Adrenal gland (tissue), 12 donors: Measurements from ENCODE around the gene CRTAP. TPM values are rescaled to one million over a fixed set of nuclear protein-coding genes. Genes with fewer than 3 reads are reported as not detected.
"Not testable (repeated sequence)": the region's sequence is repeated elsewhere in the genome, so short reads cannot be mapped to it uniquely, and the experiment has no call there.

Source experiments
- DNase-seq, 7 donors: peaks; one replicate each; pipeline ENCODE4 v3.0.0-alpha.2; 2019 to 2020
- H3K27ac ChIP-seq, 5 donors: fragments of 200-600 bp; sonication (generic) in 4 of 5; 1 replicate in 3 of 5; 2 replicates in 2 of 5; pipeline versions ENCODE4 v1.5.1 to v1.8.0; 2016 to 2020; ENCODE audit warnings: mild to moderate bottlenecking in 1 of 5
- H3K27me3 ChIP-seq: fragments of 200-600 bp; 2 replicates; pipeline ENCODE4 v1.8.0; 2021
- H3K36me3 ChIP-seq, 2 donors: fragments of 200-600 bp; replicated peaks in 1 of 2; 1 replicate in 1 of 2; 2 replicates in 1 of 2; pipeline versions ENCODE4 v1.5.1 to v1.8.0; 2018 to 2022
- H3K4me1 ChIP-seq, 2 donors: fragments of 200-600 bp; replicated peaks in 1 of 2; 1 replicate in 1 of 2; 2 replicates in 1 of 2; pipeline versions ENCODE4 v1.5.1 to v1.8.0; 2018 to 2021
- H3K4me3 ChIP-seq, 4 donors: fragments of 200-600 bp; sonication (generic) in 3 of 4; one replicate each; pipeline ENCODE4 v1.5.1; 2016 to 2018
- H3K9me3 ChIP-seq, 3 donors: fragments of 200-600 bp; sonication (generic) in 1 of 3; replicated peaks in 1 of 3; 1 replicate in 2 of 3; 2 replicates in 1 of 3; pipeline versions ENCODE4 v1.5.1 to v1.8.0; 2016 to 2021
- CTCF ChIP-seq, 6 experiments: fragments of 450-650 bp in 4 of 6; fragments of 200-600 bp in 2 of 6; sonication (generic) in 1 of 6; IDR thresholded peaks; 1 replicate in 5 of 6; 2 replicates in 1 of 6; pipeline versions ENCODE4 v1.5.1 to v1.8.0; 2016 to 2021; ENCODE audit warnings: antibody characterized with exemption in 6 of 6, mild to moderate bottlenecking in 2 of 6, moderate library complexity in 1 of 6
- POLR2A ChIP-seq, 2 donors: fragments of 450-650 bp; IDR thresholded peaks; one replicate each; pipeline ENCODE4 v1.6.1; 2017; ENCODE audit warnings: antibody characterized with exemption in 2 of 2, mild to moderate bottlenecking in 2 of 2, moderate library complexity in 1 of 2
- WGBS, 4 donors: extraction: QIAGEN DNeasy Blood & Tissue Kit in 2 of 4; methylation state at CpG; one replicate each; pipeline versions ENCODE4 v1.1.5 to v1.1.7; 2013 to 2017; 5-methylcytosine and 5-hydroxymethylcytosine counted together
- intact Hi-C, 2 donors: fragments of 100-400 bp; cut with DNase I; formaldehyde crosslinking; loops; one replicate each; pipeline versions ENCODE4 v1.14.1 to v1.15.0; 2022 to 2023
- polyA plus RNA-seq, 3 donors: library from polyadenylated mRNA; stranded (reverse); fragments of 200-250 nt in 2 of 3; fragments of 350-450 nt in 1 of 3; fragmentation: Illumina TruSeq in 1 of 3; extraction: RNeasy Lipid Tissue Mini Kit (QIAGEN cat#74804) in 1 of 3; gene quantifications; one replicate each; pipeline ENCODE4 v1.2.3, GENCODE V29; 2013 to 2014
- total RNA-seq, 9 donors: library from RNA; depleted of rRNA in 4 of 9; stranded (reverse); fragments of >200 nt in 4 of 9; fragments of 120-200 nt in 1 of 9; fragmentation: NEBNext Ultra II Directional in 1 of 9; extraction: Animal tissue kit (Norgen Biotek cat#: 25700) in 1 of 9; gene quantifications; one replicate each; pipeline versions ENCODE4 v1.1.0 to v1.2.4, GENCODE V29; 2013 to 2023
- donor health status: healthy with polysubstance abuse.
- donor health status: Bipolar disorder and iron deficiency.
- donor health status: DM: yes; HTN: yes; CAD: no.
- donor health status: DM: no; HTN: no; CAD: no.
- donor health status: DM: no; HTN: no; CAD: no.
- donor health status: DM: yes; HTN: yes; CAD: no.

Gene CRTAP
- total and polyA plus RNA-seq, 12 donors = 64.5 to 677 (median 282) TPM

GRCh38 chr3:33131331-33132018 lies 17.7 kb downstream of the CRTAP start:
- intact Hi-C loops = loop anchor here in 1 of 2 donors (5.0 kb wide), 1 partner anchor 241 kb away; no protein-coding TSS in a partner anchor
- H3K36me3 ChIP-seq = peaks cover 0 to 69% of the 10 kb centered on the region in 2 donors
- no peaks in the 10 kb centered on the region for H3K9me3 ChIP-seq
- peak; percentile 66 to 77 (median 72) for TF ChIP-seq CTCF (IDR thresholded peaks at IDR 0.05)
- TF ChIP-seq POLR2A (IDR thresholded peaks at IDR 0.05) = no peak
- no peaks in the 10 kb centered on the region for H3K27me3 ChIP-seq
- no peak overlapping the region for H3K27ac ChIP-seq
- no peak overlapping the region for H3K4me3 ChIP-seq
- no peaks in the 10 kb centered on the region for H3K4me1 ChIP-seq
- DNase-seq = peak; percentile 42 to 74 (median 50)
- 15 to 32% (median 25%) methylated on average over 6 of the region's 6 CpGs for WGBS, 4 donors

GRCh38 chr3:33132019-33132360 lies 18.2 kb downstream of the CRTAP start:
- DNase-seq = no peak
- 81 to 88% (median 86%) methylated on average over 1 of the region's 1 CpG; no CpG with 5 or more reads in 1 of the 4 donors for WGBS, 4 donors
- intact Hi-C loops = loop anchor here in 1 of 2 donors (5.0 kb wide), 1 partner anchor 240 kb away; no protein-coding TSS in a partner anchor
- peaks cover 0 to 64% of the 10 kb centered on the region in 2 donors for H3K36me3 ChIP-seq
- no peak overlapping the region for H3K4me3 ChIP-seq
- TF ChIP-seq CTCF (IDR thresholded peaks at IDR 0.05) (no peak), POLR2A (IDR thresholded peaks at IDR 0.05) (no peak)
- no peaks in the 10 kb centered on the region for H3K4me1 ChIP-seq
- H3K9me3 ChIP-seq = no peaks in the 10 kb centered on the region
- H3K27ac ChIP-seq = no peak overlapping the region
- H3K27me3 ChIP-seq = no peaks in the 10 kb centered on the region

GRCh38 chr3:33134026-33134625 lies 20.3 kb downstream of the CRTAP start:
- H3K4me1 ChIP-seq = no peaks in the 10 kb centered on the region
- H3K9me3 ChIP-seq = no peaks in the 10 kb centered on the region
- intact Hi-C loops = loop anchor here in 1 of 2 donors (5.0 kb wide), 1 partner anchor 238 kb away; no protein-coding TSS in a partner anchor
- peaks cover 0 to 54% of the 10 kb centered on the region in 2 donors for H3K36me3 ChIP-seq
- H3K27ac ChIP-seq = peak overlapping the region in 2 of 5 donors; percentile 5 to 39
- 33 to 60% (median 38%) methylated on average over 4 of the region's 4 CpGs for WGBS, 4 donors
- H3K27me3 ChIP-seq = no peaks in the 10 kb centered on the region
- no peak overlapping the region for H3K4me3 ChIP-seq
- no peak for TF ChIP-seq POLR2A (IDR thresholded peaks at IDR 0.05)
- peak in 5 of 7 donors; percentile 42 to 63 (median 53) for DNase-seq

GRCh38 chr3:33137691-33138090 lies 23.9 kb downstream of the CRTAP start:
- Histone ChIP-seq H3K9me3 (no peaks in the 10 kb centered on the region), H3K4me1 (no peaks in the 10 kb centered on the region), H3K27ac (no peak overlapping the region), H3K36me3 (peaks cover 0 to 42% of the 10 kb centered on the region in 2 donors), H3K4me3 (no peak overlapping the region), H3K27me3 (no peaks in the 10 kb centered on the region)
- no peak for TF ChIP-seq POLR2A (IDR thresholded peaks at IDR 0.05)
- no peak for TF ChIP-seq CTCF (IDR thresholded peaks at IDR 0.05)
- DNase-seq = no peak
- intact Hi-C loops = no loop called here
- 45 to 54% (median 46%) methylated on average over 1 of the region's 1 CpG for WGBS, 4 donors

GRCh38 chr3:33139006-33139623 lies 25.3 kb downstream of the CRTAP start:
- peaks cover 0 to 36% of the 10 kb centered on the region in 2 donors for H3K36me3 ChIP-seq
- H3K27ac ChIP-seq, H3K4me1 ChIP-seq, intact Hi-C loops, H3K27me3 ChIP-seq, H3K9me3 ChIP-seq, DNase-seq, H3K4me3 ChIP-seq: not testable (repeated sequence)
- WGBS, 4 donors = 87 to 96% (median 92%) methylated on average over 8 of the region's 8 CpGs
